PC-9 (cell line): ENCODE results near the gene NRG2. TPM values are rescaled to one million over a fixed set of nuclear protein-coding genes. Genes with fewer than 3 reads are reported as not detected.

ENCODE experiments used
- BruUV-seq: library from RNA; stranded (reverse); fragments of 400-500 nt; replicated peaks from 2 replicates; lab custom pipeline; 2021; lab: Mats Ljungman, UMichigan
- CTCF ChIA-PET: fragments of 300-600 bp; sonication (Branson Sonifier 250); formaldehyde crosslinking; loops from one replicate; lab custom pipeline; 2022; ENCODE audit warnings: antibody characterized with exemption; lab: Charles Lee
- POLR2A ChIA-PET: fragments of 300-600 bp; sonication (Branson Sonifier 250); formaldehyde crosslinking; loops from one replicate; lab custom pipeline; 2022; ENCODE audit warnings: antibody characterized with exemption; ENCODE audit not compliant: unreplicated experiment; lab: Charles Lee
- DNase-seq, 2 experiments: peaks; one replicate each; pipeline versions ENCODE4 v3.0.0 to v3.0.0-alpha.2; 2015 to 2022; ENCODE audit warnings: mixed read lengths in 1 of 2
- H2AFZ ChIP-seq: fragments of 200-600 bp; sonication (generic); 2 replicates; pipeline ENCODE4 v1.8.1; 2017; ENCODE audit warnings: antibody characterized with exemption
- H3F3A ChIP-seq: fragments of 200-600 bp; sonication (generic); 2 replicates; pipeline ENCODE4 v1.8.1; 2017; ENCODE audit warnings: antibody characterized with exemption, mild to moderate bottlenecking, low read depth; ENCODE audit not compliant: insufficient read depth
- H3K27ac ChIP-seq: fragments of 200-600 bp; sonication (generic); 2 replicates; pipeline ENCODE4 v1.6.1; 2016; ENCODE audit warnings: mixed run types
- H3K27me3 ChIP-seq: fragments of 200-600 bp; sonication (generic); 2 replicates; pipeline ENCODE4 v1.6.1; 2016; ENCODE audit warnings: low read depth, mixed run types; ENCODE audit not compliant: insufficient read depth
- H3K36me3 ChIP-seq: fragments of 200-600 bp; sonication (generic); 2 replicates; pipeline ENCODE4 v1.6.1; 2016; ENCODE audit warnings: low read depth, mixed run types
- H3K4me1 ChIP-seq: fragments of 200-600 bp; sonication (generic); replicated peaks from 2 replicates; pipeline ENCODE4 v1.6.1; 2016; ENCODE audit warnings: mixed run types; ENCODE audit not compliant: insufficient read depth
- H3K4me2 ChIP-seq: fragments of 200-600 bp; sonication (generic); 2 replicates; pipeline ENCODE4 v1.6.1; 2017; ENCODE audit warnings: mixed run types
- H3K4me3 ChIP-seq: fragments of 200-600 bp; sonication (generic); 2 replicates; pipeline ENCODE4 v1.6.1; 2016; ENCODE audit warnings: mixed run types
- H3K79me2 ChIP-seq: fragments of 200-600 bp; sonication (generic); 2 replicates; pipeline ENCODE4 v1.6.1; 2017; ENCODE audit warnings: low read depth, mixed run types
- H3K9me2 ChIP-seq: fragments of 200-600 bp; sonication (generic); 2 replicates; pipeline ENCODE4 v1.8.1; 2017; ENCODE audit warnings: mild to moderate bottlenecking; ENCODE audit not compliant: insufficient read depth
- H3K9me3 ChIP-seq: fragments of 200-600 bp; sonication (generic); 2 replicates; pipeline ENCODE4 v1.8.1; 2016; ENCODE audit warnings: low read depth; ENCODE audit not compliant: insufficient read depth
- H4K20me1 ChIP-seq: fragments of 200-600 bp; sonication (generic); 2 replicates; pipeline ENCODE4 v1.8.1; 2017; ENCODE audit not compliant: insufficient read depth
- CTCF ChIP-seq: fragments of 200-600 bp; sonication (generic); conservative IDR thresholded peaks from 2 replicates; pipeline ENCODE4 v1.6.1; 2017; ENCODE audit warnings: mixed run types, antibody characterized with exemption, mild to moderate bottlenecking, moderate library complexity
- EZH2 ChIP-seq: fragments of 200-600 bp; sonication (generic); IDR thresholded peaks from 2 replicates; pipeline ENCODE4 v1.8.0; 2017; ENCODE audit warnings: antibody characterized with exemption, low read depth
- intact Hi-C: fragments of 100-400 bp; cut with micrococcal nuclease; formaldehyde crosslinking; loops from one replicate; pipeline ENCODE4 v1.10.0; 2022; ENCODE audit not compliant: unreplicated experiment
- total RNA-seq: library from RNA; stranded (reverse); gene quantifications from 2 replicates; pipeline ENCODE4 v1.2.3, GENCODE V29; 2021

Gene NRG2
- total RNA-seq, 1 experiment from 2014 or later = not detected

- intact Hi-C loops = no loop called here
- CTCF ChIA-PET = no interaction called here
- no peak for TF ChIP-seq EZH2
- Histone ChIP-seq H3K4me2 (no peak overlapping the region), H3K79me2 (no peaks in the 10 kb centered on the region), H3K9me3 (no peaks in the 10 kb centered on the region), H2AFZ (no peak overlapping the region), H3K4me1 (peaks cover 22% of the 10 kb centered on the region), H3K36me3 (no peaks in the 10 kb centered on the region), H3K9me2 (no peaks in the 10 kb centered on the region), H3F3A (no peaks in the 10 kb centered on the region), H4K20me1 (no peaks in the 10 kb centered on the region), H3K27ac (no peak overlapping the region), H3K4me3 (no peak overlapping the region), H3K27me3 (no peaks in the 10 kb centered on the region)
- POLR2A ChIA-PET = no interaction called here
- BruUV-seq = no TSS peak
- DNase-seq = no peak
These were observed 87.4 kb downstream of the NRG2 start for GRCh38 chr5:139955616-139956273.

- Histone ChIP-seq H3F3A (no peaks in the 10 kb centered on the region), H2AFZ (no peak overlapping the region), H3K27ac (no peak overlapping the region), H3K9me2 (no peaks in the 10 kb centered on the region), H3K36me3 (no peaks in the 10 kb centered on the region), H3K27me3 (no peaks in the 10 kb centered on the region), H3K4me1 (peaks cover 28% of the 10 kb centered on the region), H3K79me2 (no peaks in the 10 kb centered on the region), H3K4me3 (no peak overlapping the region), H3K9me3 (no peaks in the 10 kb centered on the region), H4K20me1 (no peaks in the 10 kb centered on the region), H3K4me2 (no peak overlapping the region)
- BruUV-seq = no TSS peak
- intact Hi-C loops = no loop called here
- no peak for TF ChIP-seq CTCF
- no peak for TF ChIP-seq EZH2
- ChIA-PET POLR2A (no interaction called here), CTCF (no interaction called here)
- no peak for DNase-seq
These were observed 88.0 kb downstream of the NRG2 start for GRCh38 chr5:139955053-139955605.

GRCh38 chr5:139954462-139954861 lies 88.6 kb downstream of the NRG2 start:
- no peak for DNase-seq
- H2AFZ ChIP-seq = no peak overlapping the region
- H3K9me2 ChIP-seq = no peaks in the 10 kb centered on the region
- H3K4me1 ChIP-seq = peaks cover 35% of the 10 kb centered on the region
- BruUV-seq = no TSS peak
- intact Hi-C loops = no loop called here
- H4K20me1 ChIP-seq = no peaks in the 10 kb centered on the region
- ChIA-PET POLR2A (no interaction called here), CTCF (no interaction called here)
- H3K4me3 ChIP-seq = no peak overlapping the region
- H3K79me2 ChIP-seq = no peaks in the 10 kb centered on the region
- H3F3A ChIP-seq = no peaks in the 10 kb centered on the region
- no peaks in the 10 kb centered on the region for H3K36me3 ChIP-seq
- H3K9me3 ChIP-seq = no peaks in the 10 kb centered on the region
- no peak overlapping the region for H3K4me2 ChIP-seq
- H3K27me3 ChIP-seq = no peaks in the 10 kb centered on the region
- no peak for TF ChIP-seq EZH2
- TF ChIP-seq CTCF = no peak
- H3K27ac ChIP-seq = no peak overlapping the region
